SK-N-SH (cell line): ENCODE results near the gene GPT2.
A peak's percentile ranks its signal among the peaks of the same experiment; 100 is the strongest.

ENCODE experiments used
- CHD2 ChIP-seq: fragments of 150-350 bp; IDR thresholded peaks from 2 replicates; pipeline ENCODE4 v1.6.1; 2018; ENCODE audit warnings: low read length; ENCODE audit not compliant: partially characterized antibody
- ELF1 ChIP-seq: IDR thresholded peaks from 2 replicates; pipeline ENCODE4 v1.4.0; 2012
- EP300 ChIP-seq, 2 experiments: IDR thresholded peaks; 2 replicates each; pipeline versions ENCODE4 v1.4.0 to v1.6.1; 2012; ENCODE audit warnings: borderline replicate concordance in 1 of 2, low read depth in 1 of 2, low read length in 1 of 2
- EZH2phosphoT487 ChIP-seq: fragments of 200-600 bp; sonication (generic); IDR thresholded peaks from 2 replicates; pipeline ENCODE4 v1.6.1; 2017; ENCODE audit warnings: low read depth, mixed run types, mild to moderate bottlenecking, antibody characterized with exemption, moderate library complexity, borderline replicate concordance
- JUND ChIP-seq: IDR thresholded peaks from 2 replicates; pipeline ENCODE4 v1.4.0; 2012
- RAD21 ChIP-seq: IDR thresholded peaks from 2 replicates; pipeline ENCODE4 v1.6.1; 2012; ENCODE audit warnings: mild to moderate bottlenecking, low read length
- RXRA ChIP-seq: IDR thresholded peaks from 2 replicates; pipeline ENCODE4 v1.4.0; 2012; ENCODE audit warnings: low read depth, mild to moderate bottlenecking, borderline replicate concordance
- TEAD4 ChIP-seq: IDR thresholded peaks from 2 replicates; pipeline ENCODE4 v1.4.0; 2012; ENCODE audit warnings: mild to moderate bottlenecking, borderline replicate concordance; ENCODE audit not compliant: insufficient read depth
- USF2 ChIP-seq: fragments of 150-350 bp; IDR thresholded peaks from 2 replicates; pipeline ENCODE4 v1.6.1; 2017; ENCODE audit warnings: antibody characterized with exemption, low read length, low read depth, borderline replicate concordance
- TF ChIP-seq, protein P1 (sequence below): fragments of 200-600 bp; sonication (generic); IDR thresholded peaks from 2 replicates; pipeline ENCODE4 v1.6.1; 2017; ENCODE audit warnings: antibody characterized with exemption, mild to moderate bottlenecking, moderate library complexity

DNA sequence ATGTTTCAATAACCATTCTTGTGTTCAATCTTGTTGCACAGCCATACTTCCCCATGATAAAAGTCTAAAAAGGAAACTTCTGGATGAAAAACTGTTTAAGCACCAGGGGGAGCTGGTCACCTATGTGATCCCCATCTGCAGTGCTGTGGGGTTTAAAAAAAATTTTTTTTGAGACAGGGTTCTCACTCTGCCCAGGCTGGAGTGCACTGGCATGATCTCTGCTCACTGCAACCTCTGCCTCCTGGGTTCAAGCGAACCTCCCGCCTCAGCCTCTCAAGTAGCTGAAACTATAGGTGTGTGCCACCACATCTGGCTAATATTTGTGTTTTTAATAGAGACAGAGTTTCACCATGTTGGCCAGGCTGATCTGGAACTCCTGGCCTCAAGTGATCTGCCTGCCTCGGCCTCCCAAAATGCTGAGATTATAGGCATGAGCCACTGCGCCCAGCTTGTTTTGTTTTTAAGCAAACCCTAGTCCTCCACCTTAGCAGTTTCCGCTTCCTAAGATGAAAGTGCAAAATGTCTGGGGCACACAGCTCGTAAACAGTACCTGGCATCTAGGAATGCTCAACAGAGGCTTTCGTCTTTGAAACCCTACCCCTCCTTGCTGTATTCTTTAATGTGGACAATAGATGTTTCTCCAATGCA, 63.9 kb downstream of the GPT2 start:
- TF ChIP-seq RAD21: peak; percentile 87
- TF ChIP-seq, protein P1, sequence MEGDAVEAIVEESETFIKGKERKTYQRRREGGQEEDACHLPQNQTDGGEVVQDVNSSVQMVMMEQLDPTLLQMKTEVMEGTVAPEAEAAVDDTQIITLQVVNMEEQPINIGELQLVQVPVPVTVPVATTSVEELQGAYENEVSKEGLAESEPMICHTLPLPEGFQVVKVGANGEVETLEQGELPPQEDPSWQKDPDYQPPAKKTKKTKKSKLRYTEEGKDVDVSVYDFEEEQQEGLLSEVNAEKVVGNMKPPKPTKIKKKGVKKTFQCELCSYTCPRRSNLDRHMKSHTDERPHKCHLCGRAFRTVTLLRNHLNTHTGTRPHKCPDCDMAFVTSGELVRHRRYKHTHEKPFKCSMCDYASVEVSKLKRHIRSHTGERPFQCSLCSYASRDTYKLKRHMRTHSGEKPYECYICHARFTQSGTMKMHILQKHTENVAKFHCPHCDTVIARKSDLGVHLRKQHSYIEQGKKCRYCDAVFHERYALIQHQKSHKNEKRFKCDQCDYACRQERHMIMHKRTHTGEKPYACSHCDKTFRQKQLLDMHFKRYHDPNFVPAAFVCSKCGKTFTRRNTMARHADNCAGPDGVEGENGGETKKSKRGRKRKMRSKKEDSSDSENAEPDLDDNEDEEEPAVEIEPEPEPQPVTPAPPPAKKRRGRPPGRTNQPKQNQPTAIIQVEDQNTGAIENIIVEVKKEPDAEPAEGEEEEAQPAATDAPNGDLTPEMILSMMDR: peak; percentile 72
- no peak for TF ChIP-seq ELF1
- TF ChIP-seq CHD2: no peak
- TF ChIP-seq TEAD4: no peak
- no peak for TF ChIP-seq USF2
- no peak for TF ChIP-seq EP300 (IDR thresholded peaks at IDR 0.05; ENCODE audit: borderline replicate concordance in 1 of 2, low read depth in 1 of 2, low read length in 1 of 2)
- TF ChIP-seq RXRA: no peak
- no peak for TF ChIP-seq JUND
- TF ChIP-seq EZH2phosphoT487: no peak
